Smooth muscle cell (in vitro differentiated cells): ENCODE results near the gene JMJD4. TPM values are rescaled to one million over a fixed set of nuclear protein-coding genes. Genes with fewer than 3 reads are reported as not detected.
A peak's percentile ranks its signal among the peaks of the same experiment; 100 is the strongest.

ENCODE experiments used
- DNase-seq: peaks from one replicate; lab custom pipeline; 2025; ENCODE audit not compliant: unreplicated experiment; lab: John Stamatoyannopoulos, UW
- H2AFZ ChIP-seq: fragments of 200-600 bp; sonication (generic); 2 replicates; pipeline ENCODE4 v1.6.0; 2016; ENCODE audit warnings: antibody characterized with exemption, low read depth, mild to moderate bottlenecking
- H3F3A ChIP-seq: fragments of 200-600 bp; sonication (generic); 2 replicates; pipeline ENCODE4 v1.6.0; 2017; ENCODE audit warnings: antibody characterized with exemption, low read depth
- H3K27ac ChIP-seq: fragments of 200-600 bp; sonication (generic); 2 replicates; pipeline ENCODE4 v1.5.1; 2016; ENCODE audit warnings: low read depth, mild to moderate bottlenecking
- H3K27me3 ChIP-seq: fragments of 200-600 bp; sonication (generic); 2 replicates; pipeline ENCODE4 v1.6.1; 2016; ENCODE audit warnings: low read depth, mild to moderate bottlenecking
- H3K36me3 ChIP-seq: fragments of 200-600 bp; sonication (generic); 2 replicates; pipeline ENCODE4 v1.5.1; 2016; ENCODE audit warnings: low read depth
- H3K4me1 ChIP-seq: fragments of 200-600 bp; sonication (generic); 2 replicates; pipeline ENCODE4 v1.5.1; 2016; ENCODE audit warnings: low read depth
- H3K4me2 ChIP-seq: fragments of 200-600 bp; sonication (generic); 2 replicates; pipeline ENCODE4 v1.6.0; 2016; ENCODE audit warnings: mild to moderate bottlenecking
- H3K4me3 ChIP-seq: fragments of 200-600 bp; sonication (generic); 2 replicates; pipeline ENCODE4 v1.5.1; 2016; ENCODE audit warnings: mild to moderate bottlenecking
- H3K79me2 ChIP-seq: fragments of 200-600 bp; sonication (generic); 2 replicates; pipeline ENCODE4 v1.6.0; 2016; ENCODE audit warnings: low read depth, mild to moderate bottlenecking
- H3K9ac ChIP-seq: fragments of 200-600 bp; sonication (generic); 2 replicates; pipeline ENCODE4 v1.6.0; 2016; ENCODE audit warnings: low read depth
- H3K9me3 ChIP-seq: fragments of 200-600 bp; sonication (generic); replicated peaks from 2 replicates; pipeline ENCODE4 v1.5.1; 2016; ENCODE audit warnings: low read depth
- H4K20me1 ChIP-seq: fragments of 200-600 bp; sonication (generic); 2 replicates; pipeline ENCODE4 v1.6.0; 2016; ENCODE audit warnings: low read depth
- CTCF ChIP-seq: fragments of 200-600 bp; sonication (generic); IDR thresholded peaks from 2 replicates; pipeline ENCODE4 v1.5.1; 2017; ENCODE audit warnings: borderline replicate concordance, mild to moderate bottlenecking, antibody characterized with exemption; ENCODE audit not compliant: insufficient read depth, poor library complexity, severe bottlenecking
- WGBS: methylation state at CpG from one replicate; pipeline ENCODE4 v1.1.7; 2016; ENCODE audit warnings: low lambda C conversion rate; 5-methylcytosine and 5-hydroxymethylcytosine counted together
- polyA plus RNA-seq: library from polyadenylated mRNA; unstranded; fragments of >200 nt; fragmentation: Nextera tagmentation; extraction: Ambion mirVana; gene quantifications from 2 replicates; pipeline ENCODE4 v1.2.1, GENCODE V29; 2016
- total RNA-seq: library from RNA; depleted of rRNA; stranded (reverse); fragments of >200 nt; gene quantifications from 2 replicates; pipeline ENCODE4 v1.2.3, GENCODE V29; 2014

The JMJD4 gene
- total and polyA plus RNA-seq, 2 experiments from 2014 or later, result 8.5 to 19.5 TPM

GRCh38 chr1:227778401-227778947, 43.4 kb upstream of the JMJD4 start:
- H3K4me2 ChIP-seq, result no peak overlapping the region
- TF ChIP-seq CTCF, result no peak
- H3K9me3 ChIP-seq, result no peaks in the 10 kb centered on the region
- no peak overlapping the region for H3K4me3 ChIP-seq
- no peak overlapping the region for H3K27ac ChIP-seq
- no peaks in the 10 kb centered on the region for H3K27me3 ChIP-seq
- no peaks in the 10 kb centered on the region for H3K36me3 ChIP-seq
- H3F3A ChIP-seq, result no peaks in the 10 kb centered on the region
- 85% methylated on average over 8 of the region's 8 CpGs for WGBS
- H4K20me1 ChIP-seq, result peaks cover 45% of the 10 kb centered on the region
- DNase-seq, result no peak
- H3K4me1 ChIP-seq, result peaks cover 6% of the 10 kb centered on the region
- H2AFZ ChIP-seq, result no peak overlapping the region
- H3K79me2 ChIP-seq, result no peaks in the 10 kb centered on the region
- no peak overlapping the region for H3K9ac ChIP-seq

GRCh38 chr1:227777646-227778045, 42.5 kb upstream of the JMJD4 start:
- Histone ChIP-seq H3K4me2 (no peak overlapping the region), H3K4me3 (no peak overlapping the region), H3F3A (no peaks in the 10 kb centered on the region), H3K36me3 (no peaks in the 10 kb centered on the region), H3K27ac (no peak overlapping the region), H2AFZ (no peak overlapping the region), H3K4me1 (peaks cover 6% of the 10 kb centered on the region), H3K79me2 (no peaks in the 10 kb centered on the region), H3K27me3 (no peaks in the 10 kb centered on the region), H3K9ac (no peak overlapping the region), H4K20me1 (peaks cover 53% of the 10 kb centered on the region), H3K9me3 (no peaks in the 10 kb centered on the region)
- no peak for DNase-seq
- 97% methylated on average over 4 of the region's 4 CpGs for WGBS
- no peak for TF ChIP-seq CTCF

- Histone ChIP-seq H3K9me3 (no peaks in the 10 kb centered on the region), H3F3A (no peaks in the 10 kb centered on the region), H3K27me3 (no peaks in the 10 kb centered on the region), H3K36me3 (no peaks in the 10 kb centered on the region), H3K4me2 (no peak overlapping the region), H4K20me1 (peaks cover 53% of the 10 kb centered on the region), H3K27ac (peak overlapping the region; percentile 97), H2AFZ (no peak overlapping the region), H3K4me1 (peaks cover 6% of the 10 kb centered on the region), H3K9ac (no peak overlapping the region), H3K79me2 (no peaks in the 10 kb centered on the region), H3K4me3 (no peak overlapping the region)
- no peak for TF ChIP-seq CTCF
- DNase-seq, result no peak
- WGBS, result 93% methylated on average over 11 of the region's 11 CpGs
These were observed 42.1 kb upstream of the JMJD4 start for GRCh38 chr1:227777156-227777555.

GRCh38 chr1:227776331-227776771, 41.2 kb upstream of the JMJD4 start:
- DNase-seq, result no peak
- WGBS, result 47% methylated on average over 7 of the region's 7 CpGs
- Histone ChIP-seq H4K20me1 (peaks cover 53% of the 10 kb centered on the region), H3F3A (no peaks in the 10 kb centered on the region), H3K9me3 (no peaks in the 10 kb centered on the region), H3K4me2 (peak overlapping the region; percentile 49), H3K27me3 (no peaks in the 10 kb centered on the region), H3K36me3 (no peaks in the 10 kb centered on the region), H3K27ac (peak overlapping the region; percentile 97), H3K9ac (peak overlapping the region; percentile 76), H3K4me3 (no peak overlapping the region), H3K4me1 (peaks cover 6% of the 10 kb centered on the region), H2AFZ (no peak overlapping the region), H3K79me2 (no peaks in the 10 kb centered on the region)
- TF ChIP-seq CTCF, result no peak
